ENCODE results near the gene SUPV3L1. TPM values are rescaled to one million over a fixed set of nuclear protein-coding genes. Genes with fewer than 3 reads are reported as not detected.

The SUPV3L1 gene
- 28.7 and 33.2 TPM in 2 replicates for total RNA-seq

GRCh38 chr10:69179743-69180524 lies at the start of gene SUPV3L1:
Gene SUPV3L1, plus strand, starts transcription at chr10:69180234. Its CDS starts 58 bp downstream, at chr10:69180292.

GRCh38 chr10:69220041-69220451 lies 40.0 kb downstream of the SUPV3L1 start, which contains the start of gene HKDC1:
Gene HKDC1, plus strand, starts transcription at chr10:69220332. Its CDS starts 104 bp downstream, at chr10:69220436.

Other genes with a start within 250 kb of the SUPV3L1 start
- gene DDX21, start 224.1 kb upstream of the SUPV3L1 start, total RNA-seq, result 55.7 and 63.2 TPM in 2 replicates
- gene KIFBP, start 191.4 kb upstream of the SUPV3L1 start, total RNA-seq, result 38.7 and 57.0 TPM in 2 replicates
- gene SRGN, start 92.1 kb upstream of the SUPV3L1 start, total RNA-seq, result 183 and 191 TPM in 2 replicates
- 50.3 and 53.3 TPM in 2 replicates for gene VPS26A, start 56.1 kb upstream of the SUPV3L1 start, total RNA-seq
- gene HKDC1, start 40.1 kb downstream of the SUPV3L1 start, total RNA-seq, result 0.13 and 0.54 TPM in 2 replicates
- gene HK1, start 98.3 kb downstream of the SUPV3L1 start, total RNA-seq, result 108 and 111 TPM in 2 replicates
- gene TACR2, start 236.7 kb downstream of the SUPV3L1 start, total RNA-seq, result 0.22 and 0.26 TPM in 2 replicates

Data from articular chondrocyte of knee joint (primary cell).